ENCODE results near the gene AGMO.

- no peak for TF ChIP-seq POLR2A (IDR thresholded peaks at IDR 0.05; ENCODE audit: low read depth, low read length)
- TF ChIP-seq POLR2AphosphoS5 (IDR thresholded peaks at IDR 0.05; ENCODE audit: low read depth, low read length) = no peak
- TF ChIP-seq TAF1 (IDR thresholded peaks at IDR 0.05; ENCODE audit: borderline replicate concordance, low read depth, low read length) = no peak
Observed at GRCh38 chr7:15610503-15610902, 48.7 kb upstream of the AGMO start.
